Stimulated activated CD4-positive, alpha-beta T cell treated with anti-CD3 and anti-CD28 coated beads, Interleukin-4, amount 100 ng/mL, for 24 hours (primary cell): Measurements from ENCODE around the gene GLS2.
"Not testable (repeated sequence)": the region's sequence is repeated elsewhere in the genome, so short reads cannot be mapped to it uniquely, and the experiment has no call there.

Source experiments
- DNase-seq: peaks from one replicate; pipeline ENCODE4 v3.0.0-alpha.2; 2020

Gene GLS2

GRCh38 chr12:56490360-56490759 is 2.4 kb upstream of the GLS2 start:
- DNase-seq = no peak

DNA sequence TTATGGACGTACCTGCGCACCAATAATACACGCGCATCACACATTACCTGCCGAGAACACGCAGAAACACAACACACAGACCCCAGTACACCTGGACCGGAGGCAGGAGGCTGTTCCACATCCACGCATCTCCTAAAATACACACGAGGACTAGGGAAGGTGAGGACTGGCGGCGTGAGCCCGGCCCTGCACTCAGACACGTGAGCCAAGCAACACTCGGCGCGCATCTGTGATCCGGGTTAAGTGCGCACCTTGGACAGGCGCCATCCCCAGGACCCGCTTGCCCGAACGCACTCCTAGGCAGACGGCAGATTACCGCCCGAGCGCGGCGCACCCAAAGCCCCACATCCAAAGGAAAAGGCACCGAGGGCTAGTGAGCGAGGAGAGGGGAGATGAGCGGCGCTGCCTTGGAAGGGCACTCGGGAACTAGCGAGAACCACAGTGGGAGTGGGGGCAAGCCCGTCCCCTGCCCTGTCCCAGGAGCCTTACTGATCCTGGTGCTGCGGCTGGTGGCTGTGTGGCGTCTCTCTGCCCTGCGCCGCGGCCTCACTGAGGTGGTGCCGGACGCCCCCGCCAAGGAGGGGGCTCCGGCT is 417 bp downstream of the GLS2 start:
- DNase-seq = no peak

- no peak for DNase-seq
Observed at GRCh38 chr12:56486694-56487093, 1.3 kb downstream of the GLS2 start.

DNA sequence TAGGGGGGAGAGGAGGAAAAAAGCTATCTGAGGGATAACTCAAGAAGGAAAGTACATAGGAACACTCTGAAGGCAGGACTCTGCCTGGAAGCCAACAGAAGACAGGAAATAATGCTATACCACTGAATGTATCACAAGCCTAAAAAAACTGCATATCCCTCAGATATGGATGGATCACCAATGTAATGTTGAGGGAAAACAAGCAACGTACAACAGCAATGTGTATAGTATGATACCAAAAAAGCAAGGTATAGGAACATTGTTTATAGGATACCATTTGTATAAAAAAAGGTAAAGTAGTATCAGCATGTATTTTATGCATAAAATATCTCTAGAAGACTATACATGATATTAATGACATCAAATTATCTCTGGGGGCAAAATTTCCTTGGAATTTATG is 3.4 kb downstream of the GLS2 start:
- no peak for DNase-seq

DNA sequence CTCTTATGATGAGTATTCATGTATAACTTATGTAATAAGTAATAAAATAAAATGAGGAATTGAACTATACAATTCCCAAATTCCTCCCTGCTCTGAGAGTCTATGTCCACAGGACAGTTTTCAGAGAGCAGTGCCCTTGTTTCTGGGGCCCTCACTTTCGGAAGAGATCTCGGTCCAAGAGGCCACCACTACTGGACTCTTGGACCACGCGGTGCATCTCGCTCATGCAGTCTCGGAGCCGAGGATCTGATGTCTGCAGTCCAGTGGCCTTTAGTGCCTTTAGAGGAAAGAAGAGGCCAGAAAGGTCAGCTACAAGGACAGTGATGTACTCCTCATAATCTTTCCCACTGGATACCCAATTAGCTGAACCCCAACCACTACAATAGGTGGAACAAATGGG is 8.3 kb downstream of the GLS2 start:
- DNase-seq = no peak

DNA sequence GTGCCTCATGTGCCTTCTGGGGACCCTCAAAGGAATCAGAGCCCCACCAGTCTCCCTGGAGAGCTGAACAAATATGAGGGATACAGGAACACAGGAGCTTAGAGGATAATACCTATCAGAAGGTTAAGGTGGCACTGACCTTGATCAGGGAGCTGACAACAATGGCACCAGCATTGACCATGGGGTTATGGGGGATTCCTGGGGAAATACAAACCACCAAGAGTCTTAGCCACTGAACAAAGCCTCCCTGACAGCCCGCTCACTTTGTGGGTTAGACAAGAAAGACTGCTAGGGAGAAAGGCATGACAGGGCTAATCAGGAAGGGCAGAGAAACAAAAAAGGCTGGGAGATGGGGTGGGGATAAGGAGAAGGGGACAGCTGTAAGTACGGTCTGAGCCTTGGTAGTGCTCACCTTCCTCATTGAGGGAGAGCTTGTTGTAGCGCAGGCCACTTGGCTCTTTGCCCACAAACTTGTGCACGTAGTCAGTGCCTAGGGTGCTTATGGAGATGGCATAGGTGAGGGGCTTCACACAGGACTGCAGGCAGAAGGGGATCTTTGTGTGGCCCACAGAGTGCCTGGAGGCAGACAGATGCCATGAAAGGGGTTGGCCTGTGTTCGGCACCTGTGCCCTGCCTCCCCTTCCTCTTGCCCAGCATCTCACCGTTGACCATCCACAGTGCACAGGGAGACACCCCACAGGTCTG is 10.3 kb downstream of the GLS2 start:
- no peak for DNase-seq

DNA sequence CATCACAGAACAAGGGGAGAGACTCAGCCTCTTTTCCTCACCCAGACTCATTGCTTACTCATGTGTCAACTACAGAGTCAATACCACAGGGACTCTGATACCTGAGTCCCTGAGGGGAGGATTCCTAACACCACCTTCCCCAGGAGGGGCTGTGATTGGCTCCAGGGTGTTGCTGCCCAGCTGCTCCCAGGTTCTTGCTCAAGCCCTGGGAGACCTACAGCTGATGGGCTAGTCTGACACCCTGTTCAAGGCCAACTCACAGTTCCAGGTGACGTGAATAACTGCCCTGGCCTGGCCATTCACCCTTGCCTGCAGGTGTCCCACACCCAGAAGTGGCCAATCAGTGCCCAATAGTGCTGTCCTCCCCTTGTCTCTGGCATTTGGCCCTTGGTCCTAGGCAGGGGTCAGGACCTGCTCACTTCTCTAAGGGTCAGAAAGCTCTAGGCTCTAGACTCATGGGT is 11.0 kb downstream of the GLS2 start:
- no peak for DNase-seq

DNA sequence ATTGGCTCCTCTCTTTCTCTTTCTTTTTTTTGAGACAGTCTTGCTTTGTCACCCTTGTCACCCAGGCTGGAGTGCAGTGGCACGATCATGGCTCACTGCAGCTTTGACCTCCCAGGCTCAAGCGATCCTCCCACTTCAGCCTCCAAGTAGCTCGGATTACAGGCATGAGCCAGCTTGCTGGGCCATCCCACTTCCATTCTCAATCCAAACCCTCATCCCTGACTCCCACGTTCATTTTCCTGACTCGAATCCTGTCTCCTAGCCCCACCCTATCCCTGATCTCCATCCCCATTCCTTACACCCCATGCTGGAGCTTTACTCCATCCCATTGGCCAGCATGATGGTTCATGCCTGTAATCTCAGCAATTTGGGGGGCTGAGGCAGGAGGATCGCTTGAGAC is 11.8 kb downstream of the GLS2 start:
- DNase-seq = no peak

DNA sequence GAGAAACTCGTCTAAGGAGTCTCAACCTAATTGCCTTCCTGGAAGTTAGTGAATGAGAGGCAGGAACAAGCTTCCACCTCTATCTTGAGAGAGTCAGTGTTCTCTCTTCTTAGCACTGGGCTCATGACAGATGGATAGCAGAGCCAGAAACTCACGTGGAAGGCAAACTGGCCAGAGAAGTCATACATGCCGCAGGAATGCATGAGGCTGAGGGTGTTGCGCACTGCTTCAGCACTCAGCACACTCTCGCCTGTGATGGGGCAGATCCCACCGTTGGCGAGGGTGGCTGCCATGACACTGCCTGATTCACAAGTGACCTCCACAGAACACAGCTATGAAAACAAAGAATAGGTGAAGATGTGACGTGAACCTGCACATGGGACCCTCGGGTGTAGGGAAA is 13.6 kb downstream of the GLS2 start:
- no peak for DNase-seq

DNA sequence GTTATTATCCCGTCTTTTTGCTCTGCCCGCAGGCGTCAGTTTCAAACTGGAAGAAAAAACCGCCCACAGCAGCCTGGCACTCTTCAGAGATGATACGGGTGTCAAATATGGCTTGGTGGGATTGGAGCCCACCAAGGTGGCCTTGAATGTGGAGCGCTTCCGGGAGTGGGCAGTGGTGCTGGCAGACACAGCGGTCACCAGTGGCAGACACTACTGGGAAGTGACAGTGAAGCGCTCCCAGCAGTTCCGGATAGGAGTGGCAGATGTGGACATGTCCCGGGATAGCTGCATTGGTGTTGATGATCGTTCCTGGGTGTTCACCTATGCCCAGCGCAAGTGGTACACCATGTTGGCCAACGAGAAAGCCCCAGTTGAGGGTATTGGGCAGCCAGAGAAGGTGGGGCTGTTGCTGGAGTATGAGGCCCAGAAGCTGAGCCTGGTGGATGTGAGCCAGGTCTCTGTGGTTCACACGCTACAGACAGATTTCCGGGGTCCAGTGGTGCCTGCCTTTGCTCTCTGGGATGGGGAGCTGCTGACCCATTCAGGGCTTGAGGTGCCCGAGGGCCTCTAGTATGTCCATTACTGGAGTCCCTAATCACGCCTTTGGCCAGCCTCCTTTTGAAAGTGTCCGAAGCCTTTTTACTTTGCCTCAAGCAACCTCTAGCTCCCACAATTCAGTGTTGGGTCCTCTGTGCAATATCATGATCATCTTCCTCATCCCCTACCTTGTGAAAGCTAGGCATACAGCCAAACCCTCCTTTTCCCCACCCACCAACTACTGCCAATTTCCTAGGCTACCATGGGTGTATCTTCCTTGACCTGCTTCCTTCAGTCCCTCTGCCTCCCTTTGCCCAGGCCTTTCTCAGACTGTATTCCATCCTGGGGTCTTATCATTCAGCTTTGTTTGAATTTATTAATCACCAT is 18.7 kb downstream of the GLS2 start:
- DNase-seq = peak; percentile 15

GRCh38 chr12:56468216-56469006 is 19.6 kb downstream of the GLS2 start, which contains the start of gene SPRYD4:
Gene SPRYD4, plus strand, starts transcription at chr12:56468578. Its CDS starts 14 bp downstream, at chr12:56468592.
- DNase-seq = peak; percentile 93

DNA sequence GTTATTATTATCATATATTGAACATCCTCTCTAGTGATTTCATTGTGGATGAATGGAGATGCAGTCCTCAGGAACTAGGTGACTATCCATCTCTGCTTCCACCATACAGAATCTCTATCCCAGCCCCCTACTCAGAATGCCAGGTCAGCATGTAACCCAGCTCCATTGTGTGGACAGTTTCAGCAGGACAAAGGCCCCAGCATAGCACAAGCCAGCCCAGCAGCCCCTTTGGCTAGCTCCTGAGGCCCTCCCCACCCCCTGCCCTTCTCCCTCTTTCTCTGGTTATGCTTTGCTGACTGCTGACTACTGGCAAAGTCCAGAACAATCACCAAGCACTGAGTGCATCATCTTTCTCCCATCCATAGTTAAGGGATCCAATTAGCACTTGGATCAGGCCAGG is 25.4 kb downstream of the GLS2 start:
- DNase-seq = no peak

- DNase-seq = no peak
Observed at GRCh38 chr12:56461235-56462159, 26.5 kb downstream of the GLS2 start.

- DNase-seq = no peak
Observed at GRCh38 chr12:56457817-56458216, 30.1 kb downstream of the GLS2 start.

- DNase-seq = no peak
Observed at GRCh38 chr12:56454557-56454956, 33.4 kb downstream of the GLS2 start, which contains the start of gene MIP. Gene MIP, minus strand, starts transcription at chr12:56454657. Its CDS starts 44 bp downstream, at chr12:56454613.

DNA sequence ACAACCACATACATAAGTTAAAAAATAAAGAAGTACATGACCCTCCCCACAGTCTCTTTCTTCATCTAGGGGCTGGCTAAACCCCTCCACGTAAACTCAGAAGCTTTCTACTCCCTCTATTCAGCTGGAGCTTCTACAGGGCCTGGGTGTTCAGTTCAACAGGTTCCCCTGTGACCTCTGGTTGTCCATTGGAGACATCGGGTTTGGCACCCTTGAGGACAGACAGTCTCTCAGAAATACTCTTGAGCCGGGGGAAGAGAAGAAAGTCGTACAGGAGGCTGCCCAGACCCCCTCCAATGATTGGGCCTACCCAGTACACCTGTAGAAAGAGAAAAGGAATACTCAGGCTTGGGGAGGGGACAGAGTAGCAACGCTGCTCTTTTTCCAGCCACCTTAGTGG is 36.8 kb downstream of the GLS2 start:
- DNase-seq = no peak

DNA sequence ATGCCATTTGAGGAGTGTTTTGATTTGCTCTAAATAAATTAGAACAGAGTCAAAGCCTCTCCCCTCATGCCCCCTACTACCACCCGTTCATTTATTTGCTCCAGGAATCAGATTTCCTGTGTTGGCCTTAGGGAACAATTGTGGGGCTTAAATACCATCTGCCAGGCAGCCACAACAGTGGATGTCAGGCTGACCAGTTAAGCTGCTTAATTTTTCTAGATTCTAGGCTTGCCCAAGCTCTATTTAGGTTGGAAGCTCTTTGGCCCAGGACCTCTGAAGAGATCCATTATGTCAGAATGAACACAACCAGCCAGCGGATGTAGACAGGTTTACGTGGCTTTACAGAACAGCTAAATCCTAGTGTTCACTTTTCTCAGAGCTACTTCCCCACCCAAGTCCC is 37.7 kb downstream of the GLS2 start:
- no peak for DNase-seq

GRCh38 chr12:56449622-56449984 is 38.4 kb downstream of the GLS2 start:
- no peak for DNase-seq

DNA sequence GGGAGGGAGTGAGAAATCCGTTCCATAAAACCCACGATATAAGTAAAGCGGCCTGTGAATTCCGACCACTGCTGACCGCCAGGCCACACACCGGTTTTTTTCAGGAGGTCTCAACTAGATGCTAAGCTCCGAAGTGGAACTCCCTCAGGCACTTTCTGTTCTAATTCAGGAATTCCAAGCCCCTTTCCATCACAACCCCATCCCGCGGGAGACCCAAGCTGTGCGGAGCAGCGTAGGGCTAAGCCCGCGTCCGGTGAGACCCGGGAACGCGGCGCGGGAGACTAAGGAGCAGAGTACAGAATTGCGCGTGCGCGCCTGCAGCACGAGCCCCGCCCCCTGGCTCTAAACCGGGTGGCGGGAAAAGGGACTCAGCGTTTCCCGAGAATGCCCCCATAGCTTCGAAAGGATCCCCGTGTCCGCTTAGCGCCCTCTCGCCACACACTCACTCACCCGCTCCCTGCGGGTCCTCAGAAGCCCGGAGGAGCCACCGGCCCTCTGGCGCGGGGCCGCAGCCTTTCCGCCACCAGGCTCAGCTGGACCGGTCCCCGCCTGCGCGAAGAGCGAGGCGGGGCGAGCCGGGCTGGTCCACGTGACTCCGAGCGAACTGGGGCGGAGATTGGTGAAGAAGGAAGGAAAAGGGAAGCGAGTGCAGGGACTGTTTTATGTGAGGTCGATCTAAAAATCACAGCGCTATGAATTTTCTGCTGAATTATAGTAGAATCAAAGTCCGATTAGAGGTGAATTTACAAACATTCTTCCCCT is 38.9 kb downstream of the GLS2 start, which contains the start of gene TIMELESS:
TIMELESS (minus strand) TSS at position 567 of the 762 bp plus-strand sequence. CDS start 15,256 bp downstream, outside the sequence.
- peak; percentile 87 for DNase-seq

GRCh38 chr12:56443208-56443607 is 44.8 kb downstream of the GLS2 start:
- not testable (repeated sequence) for DNase-seq
